ENCODE data around the gene TAAR1.

- TF ChIP-seq FOS (IDR thresholded peaks at IDR 0.05; ENCODE audit: borderline replicate concordance, insufficient read depth, low read length) = no peak
- TF ChIP-seq CTCF (IDR thresholded peaks at IDR 0.05; ENCODE audit: extremely low read depth in 1 of 2, insufficient read depth in 1 of 2, low read depth in 1 of 2, low read length in 2 of 2) = no peak
- no peak for TF ChIP-seq MYC (IDR thresholded peaks at IDR 0.05; ENCODE audit: low read depth, low read length)
- no peak for TF ChIP-seq POLR2A (IDR thresholded peaks at IDR 0.05; ENCODE audit: low read depth, low read length)
- no peak for TF ChIP-seq POLR2AphosphoS5 (IDR thresholded peaks at IDR 0.05; ENCODE audit: insufficient read depth, low read depth, low read length)
Observed at GRCh38 chr6:132693478-132693877, 34.5 kb upstream of the TAAR1 start.
